NOMO-1 treated with dmso at 0.1 percent for 144 hours (cell line): ENCODE measurements around the gene CLSTN1.

Experiments
- DNase-seq: peaks from one replicate; lab custom pipeline; 2025; ENCODE audit not compliant: unreplicated experiment; lab: John Stamatoyannopoulos, UW

The CLSTN1 gene

GRCh38 chr1:9688599-9688998 lies 135.2 kb downstream of the CLSTN1 start:
- DNase-seq: no peak

- DNase-seq: no peak
Observed at GRCh38 chr1:9687874-9688582, 135.7 kb downstream of the CLSTN1 start.

GRCh38 chr1:9687120-9687873 lies 136.5 kb downstream of the CLSTN1 start:
- no peak for DNase-seq

- DNase-seq: peak; percentile 30
Observed at GRCh38 chr1:9684801-9685200, 139.0 kb downstream of the CLSTN1 start.

GRCh38 chr1:9680828-9681227 lies 142.9 kb downstream of the CLSTN1 start:
- DNase-seq: no peak

- DNase-seq: no peak
Observed at GRCh38 chr1:9680091-9680490, 143.7 kb downstream of the CLSTN1 start.
